GM21390 (cell line): Measurements from ENCODE around the gene ADCY1.

ENCODE experiments used
- ATAC-seq: cut with Tn5 transposase; IDR thresholded peaks from one replicate; pipeline ENCODE4 v1.9.1; 2021; ENCODE audit not compliant: unreplicated experiment

The ADCY1 gene

GRCh38 chr7:45663167-45663921 is 89.2 kb downstream of the ADCY1 start:
- ATAC-seq = no peak

GRCh38 chr7:45663965-45664633 is 89.9 kb downstream of the ADCY1 start:
- ATAC-seq = no peak

GRCh38 chr7:45665172-45665571 is 91.0 kb downstream of the ADCY1 start:
- no peak for ATAC-seq

GRCh38 chr7:45670227-45670626 is 96.1 kb downstream of the ADCY1 start:
- ATAC-seq = no peak

GRCh38 chr7:45670717-45671116 is 96.5 kb downstream of the ADCY1 start:
- no peak for ATAC-seq

GRCh38 chr7:45677311-45677900 is 103.2 kb downstream of the ADCY1 start:
- ATAC-seq = no peak

GRCh38 chr7:45679516-45679915 is 105.3 kb downstream of the ADCY1 start:
- no peak for ATAC-seq

- no peak for ATAC-seq
Measured at GRCh38 chr7:45680776-45681175, 106.6 kb downstream of the ADCY1 start.

- ATAC-seq = no peak
Measured at GRCh38 chr7:45681596-45682357, 107.6 kb downstream of the ADCY1 start.

- no peak for ATAC-seq
Measured at GRCh38 chr7:45682358-45682735, 108.2 kb downstream of the ADCY1 start.

- no peak for ATAC-seq
Measured at GRCh38 chr7:45682836-45683555, 108.8 kb downstream of the ADCY1 start.

- ATAC-seq = no peak
Measured at GRCh38 chr7:45683556-45684148, 109.5 kb downstream of the ADCY1 start.

- no peak for ATAC-seq
Measured at GRCh38 chr7:45684910-45685618, 110.9 kb downstream of the ADCY1 start.

- no peak for ATAC-seq
Measured at GRCh38 chr7:45685619-45686240, 111.6 kb downstream of the ADCY1 start.

GRCh38 chr7:45686441-45687184 is 112.4 kb downstream of the ADCY1 start:
- ATAC-seq = no peak

GRCh38 chr7:45687185-45687560 is 113.0 kb downstream of the ADCY1 start:
- ATAC-seq = no peak

- ATAC-seq = no peak
Measured at GRCh38 chr7:45687721-45688120, 113.6 kb downstream of the ADCY1 start.

- no peak for ATAC-seq
Measured at GRCh38 chr7:45688382-45688781, 114.2 kb downstream of the ADCY1 start.
